HG02678 (cell line): Measurements from ENCODE around the gene NPY4R2.
"Not testable (repeated sequence)": the region's sequence is repeated elsewhere in the genome, so short reads cannot be mapped to it uniquely, and the experiment has no call there.

ENCODE experiments used
- ATAC-seq: cut with Tn5 transposase; IDR thresholded peaks from one replicate; pipeline ENCODE4 v1.9.1; 2021; ENCODE audit warnings: mild to moderate bottlenecking, moderate library complexity; ENCODE audit not compliant: unreplicated experiment

Gene NPY4R2

DNA sequence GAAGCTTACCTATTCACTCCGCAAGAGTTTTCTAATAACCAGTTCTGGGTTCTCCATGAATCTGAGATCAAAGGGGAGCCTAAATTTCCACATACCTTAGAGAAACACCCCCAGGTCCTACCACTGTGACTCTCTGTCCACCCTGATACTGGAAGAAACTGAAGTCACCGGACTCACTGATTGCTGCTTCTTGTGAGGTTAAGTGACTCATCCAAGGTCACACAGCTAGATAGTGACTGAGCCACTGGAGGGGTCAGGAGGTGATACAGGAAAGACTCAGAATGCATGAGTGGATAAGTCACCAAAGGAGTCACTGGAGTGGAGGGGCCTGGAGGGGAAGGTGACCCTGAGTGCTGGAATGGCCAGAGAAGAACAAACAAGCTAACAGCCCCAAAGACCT, 9.8 kb downstream of the NPY4R2 start:
- ATAC-seq: not testable (repeated sequence)

DNA sequence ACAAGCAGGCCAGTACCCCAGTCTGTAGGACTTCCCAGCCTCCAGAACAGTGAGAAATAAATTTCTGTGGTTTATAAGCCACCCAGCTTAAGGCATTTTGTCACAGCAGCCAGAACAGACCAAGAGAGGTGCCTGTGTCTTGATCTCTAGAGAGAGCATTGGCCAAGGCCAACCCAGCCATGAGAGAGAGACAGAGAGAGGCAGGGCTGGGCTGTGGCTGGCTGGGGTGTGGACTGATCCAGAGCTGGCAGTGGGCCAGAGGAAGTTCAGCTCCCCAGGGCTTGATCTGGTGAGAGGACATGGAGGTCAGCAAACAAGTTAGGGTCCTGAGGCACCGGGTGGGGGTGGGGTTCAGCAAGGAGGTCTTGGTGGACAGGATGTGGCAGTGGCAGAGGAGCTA, 14.4 kb downstream of the NPY4R2 start:
- ATAC-seq: not testable (repeated sequence)

- ATAC-seq: not testable (repeated sequence)
Observed at GRCh38 chr10:47933462-47933861, 15.0 kb downstream of the NPY4R2 start.

DNA sequence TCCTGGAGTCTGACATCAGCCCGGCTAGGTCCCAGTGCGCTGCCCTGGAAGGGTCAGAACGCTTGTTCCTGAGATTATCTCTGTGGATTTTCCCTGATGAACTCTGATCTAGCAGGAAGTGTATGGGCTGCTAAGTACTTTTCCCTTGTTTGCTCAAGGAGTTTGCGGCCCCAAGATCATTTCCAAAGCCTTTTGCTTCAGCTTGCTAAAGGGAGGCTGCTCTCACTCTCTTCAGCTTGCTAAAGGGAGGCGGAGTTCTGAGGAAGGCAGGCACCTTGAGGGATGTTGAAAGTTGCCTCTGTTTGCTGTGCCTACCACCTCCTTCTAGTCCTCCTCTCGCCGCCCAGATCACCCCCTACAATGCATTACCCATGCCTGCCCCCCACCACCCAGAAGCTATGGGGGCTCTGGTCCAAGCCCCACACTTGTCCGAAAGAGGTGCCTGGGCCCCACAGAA, 18.3 kb downstream of the NPY4R2 start:
- ATAC-seq: not testable (repeated sequence)

DNA sequence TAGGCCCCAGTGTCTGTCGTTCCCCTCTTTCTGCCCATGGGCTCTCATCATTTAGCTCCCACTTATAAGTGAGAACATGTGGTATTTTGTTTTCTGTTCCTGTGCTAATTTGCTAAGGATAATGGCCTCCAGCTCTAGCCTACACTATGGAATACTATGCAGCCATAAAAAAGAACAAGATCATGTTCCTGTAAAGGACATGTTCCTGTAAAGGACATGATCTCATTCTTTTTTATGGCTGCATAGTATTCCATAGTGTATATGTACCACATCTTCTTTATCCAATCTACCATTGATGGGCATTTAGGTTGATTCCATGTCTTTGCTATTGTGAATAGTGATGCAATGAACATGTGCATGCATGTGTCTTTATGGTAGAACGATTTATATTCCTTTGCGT, 19.2 kb downstream of the NPY4R2 start:
- ATAC-seq: not testable (repeated sequence)

- ATAC-seq: not testable (repeated sequence)
Observed at GRCh38 chr10:47940821-47941220, 22.4 kb downstream of the NPY4R2 start.

GRCh38 chr10:47941379-47941778, 22.9 kb downstream of the NPY4R2 start:
- ATAC-seq: not testable (repeated sequence)

- not testable (repeated sequence) for ATAC-seq
Observed at GRCh38 chr10:47942351-47943019, 24.0 kb downstream of the NPY4R2 start.

- not testable (repeated sequence) for ATAC-seq
Observed at GRCh38 chr10:47943328-47943727, 24.9 kb downstream of the NPY4R2 start.

DNA sequence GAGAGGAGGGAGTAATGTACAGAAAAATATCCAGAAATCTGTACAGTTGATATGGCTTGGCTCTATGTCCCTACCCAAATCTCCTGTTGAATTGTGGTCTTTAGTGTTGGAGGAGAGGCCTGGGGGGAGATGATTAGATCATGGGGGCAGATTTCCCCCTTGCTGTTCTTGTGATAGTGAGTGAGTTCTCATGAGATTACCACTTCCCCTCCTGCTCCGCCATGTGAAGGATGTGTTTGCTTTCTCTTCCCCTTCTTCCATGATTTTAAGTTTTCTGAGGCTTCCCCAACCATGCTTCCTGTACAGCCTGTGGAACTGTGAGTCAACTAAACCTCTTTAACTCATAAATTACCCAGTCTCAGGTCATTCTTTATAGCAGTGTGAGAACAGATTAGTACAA, 29.0 kb downstream of the NPY4R2 start:
- not testable (repeated sequence) for ATAC-seq

DNA sequence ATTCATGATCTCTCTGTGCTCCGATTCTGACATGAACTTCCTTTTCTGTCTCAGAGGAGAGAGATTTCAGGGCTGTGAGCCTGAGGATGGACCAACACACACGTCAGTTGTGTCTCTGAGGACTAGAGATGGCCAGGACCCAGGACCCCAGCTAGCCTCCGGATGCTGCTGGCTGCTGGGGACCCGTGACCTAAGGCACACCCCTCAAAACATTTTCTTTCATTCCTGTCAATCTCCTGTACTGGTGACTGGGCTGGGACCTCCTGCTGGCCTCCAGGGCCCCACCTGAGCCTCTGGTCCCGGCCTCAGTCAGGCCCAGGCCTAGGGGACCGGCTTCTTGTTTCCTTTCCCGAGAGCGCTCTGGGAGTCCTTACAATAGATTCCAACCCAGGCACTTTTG, 38.7 kb downstream of the NPY4R2 start:
- not testable (repeated sequence) for ATAC-seq

- ATAC-seq: not testable (repeated sequence)
Observed at GRCh38 chr10:47959677-47960076, 41.2 kb downstream of the NPY4R2 start.

GRCh38 chr10:47960699-47961098, 42.2 kb downstream of the NPY4R2 start:
- not testable (repeated sequence) for ATAC-seq

DNA sequence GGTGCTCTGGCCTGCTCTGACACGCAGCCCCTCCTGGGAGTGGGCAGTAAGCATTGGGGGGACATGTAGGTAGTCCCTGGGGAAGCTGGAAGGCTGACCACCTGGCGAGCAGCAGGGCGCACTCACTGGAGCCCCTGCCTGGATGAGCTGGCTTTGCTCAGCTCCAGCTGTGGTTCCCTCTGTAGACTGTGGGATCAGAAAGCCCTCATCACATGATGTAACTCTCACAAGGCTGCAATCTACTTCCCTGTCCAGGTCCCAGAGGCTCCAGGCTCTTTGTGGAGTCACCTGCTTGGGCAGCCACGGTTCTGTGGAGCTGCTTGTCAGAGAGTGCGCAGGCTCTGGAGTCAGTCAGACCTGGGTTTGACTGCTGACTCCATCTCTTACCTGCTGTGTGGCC, 44.3 kb downstream of the NPY4R2 start:
- not testable (repeated sequence) for ATAC-seq

- ATAC-seq: not testable (repeated sequence)
Observed at GRCh38 chr10:47964280-47965063, 46.0 kb downstream of the NPY4R2 start.

DNA sequence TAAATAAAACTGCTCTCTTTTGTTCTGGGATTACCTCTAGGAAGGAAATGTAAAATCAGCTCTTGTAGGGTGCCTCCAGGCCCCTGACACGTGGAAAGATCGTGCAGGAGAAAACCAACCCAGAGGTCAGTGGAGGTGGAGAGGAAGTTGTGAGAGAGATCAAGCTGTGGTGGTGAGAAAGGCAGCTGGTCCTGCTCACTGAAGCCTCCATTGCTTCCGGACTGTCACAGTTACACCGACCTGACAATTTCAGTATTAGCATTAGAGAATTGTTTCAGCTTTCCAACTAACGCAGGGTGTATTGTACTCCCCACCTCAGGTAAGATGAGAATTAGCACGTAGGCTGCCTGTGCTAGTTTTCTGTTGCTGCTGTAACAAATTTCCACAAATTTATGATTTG, 50.5 kb downstream of the NPY4R2 start:
- ATAC-seq: peak; percentile 71

DNA sequence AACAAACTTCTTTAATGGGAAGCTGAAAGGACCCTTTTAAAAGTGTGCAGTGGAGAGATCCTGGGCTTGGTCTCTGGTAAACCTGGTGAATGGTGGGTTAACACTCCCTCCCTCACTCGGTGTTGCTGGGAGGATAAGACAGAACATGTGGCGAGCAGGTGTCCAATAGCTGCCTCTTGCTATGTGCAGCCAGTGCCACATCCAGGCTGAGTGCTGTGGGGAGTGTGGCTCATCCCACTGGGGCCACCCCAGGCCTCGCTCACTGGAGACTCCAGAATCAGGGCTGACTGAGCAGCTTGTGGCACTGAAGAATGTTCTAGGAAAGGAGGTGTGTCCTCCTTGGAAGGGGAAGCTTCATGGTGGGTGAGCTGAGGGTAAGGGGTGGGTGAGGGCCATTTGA, 51.6 kb downstream of the NPY4R2 start:
- not testable (repeated sequence) for ATAC-seq

- ATAC-seq: not testable (repeated sequence)
Observed at GRCh38 chr10:47971598-47971997, 53.1 kb downstream of the NPY4R2 start.

DNA sequence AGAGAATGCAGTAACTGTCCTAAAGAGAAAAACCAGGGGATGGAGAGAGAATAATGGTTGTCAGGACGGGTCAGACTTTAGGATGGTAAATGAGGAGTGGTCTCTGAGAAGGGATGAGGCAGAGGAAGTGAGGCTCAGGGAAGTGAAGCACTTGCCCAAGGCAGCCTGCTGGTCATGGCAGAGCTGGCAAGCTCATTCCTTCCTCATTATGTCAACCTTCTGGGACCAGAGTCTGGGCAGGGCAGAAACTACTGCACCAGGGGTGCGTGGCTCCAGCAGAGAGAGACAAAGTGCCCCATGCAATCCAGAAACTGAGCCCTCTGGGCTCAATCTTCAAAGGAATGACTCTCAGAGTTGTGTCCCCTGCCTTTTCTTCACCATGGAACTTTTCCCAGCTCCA, 53.6 kb downstream of the NPY4R2 start:
- not testable (repeated sequence) for ATAC-seq
